Mesenchymal stem cell (in vitro differentiated cells and primary cell): Measurements from ENCODE around the gene ACADS.

Source experiments
- DNase-seq: peaks from one replicate; pipeline ENCODE4 v3.0.0-alpha.2; 2013
- H2AFZ ChIP-seq: one replicate; pipeline ENCODE4 v1.6.1; 2013; ENCODE audit warnings: low read depth, mild to moderate bottlenecking, control low read depth, inconsistent platforms, low read length, moderate library complexity
- H2AK5ac ChIP-seq: 2 replicates; pipeline ENCODE4 v1.6.1; 2013; ENCODE audit warnings: low read length, moderate library complexity, mild to moderate bottlenecking, inconsistent platforms; ENCODE audit not compliant: severe bottlenecking
- H2BK120ac ChIP-seq: one replicate; pipeline ENCODE4 v1.6.1; 2013; ENCODE audit warnings: low read depth, mild to moderate bottlenecking, inconsistent platforms, low read length, moderate library complexity
- H2BK12ac ChIP-seq, 2 experiments: one replicate each; pipeline ENCODE4 v1.6.1; 2013; ENCODE audit warnings: inconsistent platforms in 2 of 2, low read length in 2 of 2, mild to moderate bottlenecking in 2 of 2, moderate library complexity in 2 of 2, control low read depth in 1 of 2
- H2BK15ac ChIP-seq: one replicate; pipeline ENCODE4 v1.6.1; 2013; ENCODE audit warnings: mild to moderate bottlenecking, low read depth, inconsistent platforms; ENCODE audit not compliant: poor library complexity, severe bottlenecking
- H2BK5ac ChIP-seq: 2 replicates; pipeline ENCODE4 v1.6.1; 2013; ENCODE audit warnings: low read depth, mild to moderate bottlenecking, low read length, control low read depth, inconsistent platforms; ENCODE audit not compliant: poor library complexity, severe bottlenecking
- H3K14ac ChIP-seq, 2 experiments: one replicate each; pipeline ENCODE4 v1.6.1; 2013; ENCODE audit warnings: inconsistent platforms in 2 of 2, low read length in 2 of 2, control low read depth in 1 of 2, mild to moderate bottlenecking in 1 of 2, moderate library complexity in 1 of 2
- H3K18ac ChIP-seq, 2 experiments: one replicate each; pipeline ENCODE4 v1.6.1; 2013; ENCODE audit warnings: inconsistent platforms in 2 of 2, low read length in 2 of 2, control low read depth in 1 of 2, low read depth in 1 of 2, mild to moderate bottlenecking in 1 of 2
- H3K23ac ChIP-seq, 2 experiments: one replicate each; pipeline ENCODE4 v1.6.1; 2013; ENCODE audit warnings: inconsistent platforms in 2 of 2, low read length in 2 of 2, mild to moderate bottlenecking in 2 of 2, moderate library complexity in 2 of 2, control low read depth in 1 of 2
- H3K27ac ChIP-seq: 2 replicates; pipeline ENCODE4 v1.5.1; 2013; ENCODE audit warnings: mild to moderate bottlenecking, moderate library complexity, low read length, control low read depth, inconsistent platforms; ENCODE audit not compliant: poor library complexity, severe bottlenecking
- H3K27me3 ChIP-seq, 2 experiments: 2 replicates each; pipeline versions ENCODE4 v1.6.1 to v1.7.0; 2013; ENCODE audit warnings: low read length in 2 of 2, mild to moderate bottlenecking in 2 of 2, moderate library complexity in 2 of 2, control low read depth in 1 of 2, inconsistent platforms in 1 of 2; ENCODE audit not compliant: control insufficient read depth in 1 of 2, insufficient read depth in 1 of 2
- H3K36me3 ChIP-seq, 2 experiments: 2 replicates each; pipeline versions ENCODE4 v1.6.1 to v1.7.0; 2013; ENCODE audit warnings: low read length in 2 of 2, control low read depth in 1 of 2, inconsistent platforms in 1 of 2, low read depth in 1 of 2, mild to moderate bottlenecking in 1 of 2; ENCODE audit not compliant: insufficient read depth in 2 of 2, control insufficient read depth in 1 of 2
- H3K4ac ChIP-seq, 2 experiments: one replicate each; pipeline ENCODE4 v1.6.1; 2013; ENCODE audit warnings: inconsistent platforms in 2 of 2, low read length in 2 of 2, mild to moderate bottlenecking in 2 of 2, moderate library complexity in 2 of 2, control low read depth in 1 of 2, low read depth in 1 of 2
- H3K4me1 ChIP-seq: 2 replicates; pipeline ENCODE4 v1.6.1; 2013; ENCODE audit warnings: low read depth, low read length, control low read depth; ENCODE audit not compliant: control insufficient read depth, insufficient read depth
- H3K4me2 ChIP-seq: 2 replicates; pipeline ENCODE4 v1.6.1; 2013; ENCODE audit warnings: low read length, mild to moderate bottlenecking, inconsistent platforms; ENCODE audit not compliant: poor library complexity, severe bottlenecking
- H3K4me3 ChIP-seq, 2 experiments: 2 replicates each; pipeline versions ENCODE4 v1.5.1 to v1.7.0; 2013; ENCODE audit warnings: low read length in 2 of 2, mild to moderate bottlenecking in 2 of 2, control low read depth in 1 of 2, low read depth in 1 of 2; ENCODE audit not compliant: insufficient read depth in 1 of 2
- H3K79me1 ChIP-seq: replicated peaks from 2 replicates; pipeline ENCODE4 v1.6.1; 2013; ENCODE audit warnings: mild to moderate bottlenecking, control low read depth, low read length, inconsistent platforms; ENCODE audit not compliant: poor library complexity, severe bottlenecking
- H3K9ac ChIP-seq: 2 replicates; pipeline ENCODE4 v1.7.0; 2013; ENCODE audit warnings: mild to moderate bottlenecking, low read length, moderate library complexity
- H3K9me3 ChIP-seq: 2 replicates; pipeline ENCODE4 v1.7.0; 2013; ENCODE audit warnings: mild to moderate bottlenecking, low read length; ENCODE audit not compliant: control insufficient read depth
- H4K8ac ChIP-seq: one replicate; pipeline ENCODE4 v1.6.1; 2013; ENCODE audit warnings: inconsistent platforms, mild to moderate bottlenecking, low read length, moderate library complexity
- H4K91ac ChIP-seq: one replicate; pipeline ENCODE4 v1.6.1; 2013; ENCODE audit warnings: mild to moderate bottlenecking, low read length, inconsistent platforms
- WGBS: methylation state at CpG from one replicate; pipeline ENCODE4 v1.1.7; 2013; ENCODE audit warnings: mixed read lengths; 5-methylcytosine and 5-hydroxymethylcytosine counted together

Gene ACADS

GRCh38 chr12:120720987-120721801, 4.4 kb upstream of the ACADS start:
- Histone ChIP-seq H4K91ac (no peak overlapping the region), H3K27ac (no peak overlapping the region), H3K9me3 (no peaks in the 10 kb centered on the region), H2AK5ac (no peak overlapping the region), H3K23ac (no peak overlapping the region), H2BK120ac (no peak overlapping the region), H3K4ac (no peak overlapping the region), H3K9ac (peak overlapping the region; percentile 37), H3K4me2 (no peak overlapping the region), H4K8ac (no peak overlapping the region), H3K36me3 (peaks cover 53 to 75% of the 10 kb centered on the region in 2 experiments), H2BK5ac (no peak overlapping the region), H3K4me1 (peaks cover 21% of the 10 kb centered on the region), H3K18ac (no peak overlapping the region), H2BK12ac (no peak overlapping the region), H3K79me1 (peaks cover 24% of the 10 kb centered on the region), H3K4me3 (no peak overlapping the region), H2AFZ (no peak overlapping the region), H2BK15ac (no peak overlapping the region), H3K14ac (no peak overlapping the region), H3K27me3 (no peaks in the 10 kb centered on the region)
- WGBS = 97% methylated on average over 10 of the region's 10 CpGs
- DNase-seq = no peak

GRCh38 chr12:120721866-120722265, 3.8 kb upstream of the ACADS start:
- Histone ChIP-seq H3K79me1 (peaks cover 18% of the 10 kb centered on the region), H2BK15ac (no peak overlapping the region), H3K9ac (peak overlapping the region; percentile 37), H3K4me3 (no peak overlapping the region), H4K8ac (no peak overlapping the region), H3K18ac (no peak overlapping the region), H3K9me3 (no peaks in the 10 kb centered on the region), H2AK5ac (no peak overlapping the region), H3K4ac (no peak overlapping the region), H2BK12ac (no peak overlapping the region), H2BK5ac (no peak overlapping the region), H3K23ac (no peak overlapping the region), H3K36me3 (peaks cover 48 to 68% of the 10 kb centered on the region in 2 experiments), H4K91ac (no peak overlapping the region), H2BK120ac (no peak overlapping the region), H3K14ac (no peak overlapping the region), H3K4me1 (peaks cover 22% of the 10 kb centered on the region), H2AFZ (no peak overlapping the region), H3K4me2 (no peak overlapping the region), H3K27me3 (no peaks in the 10 kb centered on the region), H3K27ac (no peak overlapping the region)
- WGBS = over 99% methylated on average over 3 of the region's 3 CpGs
- no peak for DNase-seq

- no peak overlapping the region for H3K9ac ChIP-seq
- no peaks in the 10 kb centered on the region for H3K27me3 ChIP-seq
- whole genome bisulfite sequencing = no CpG with 5 or more reads among the region's 2 CpGs
- H2BK5ac ChIP-seq = no peak overlapping the region
- peaks cover 18% of the 10 kb centered on the region for H3K79me1 ChIP-seq
- no peak overlapping the region for H3K14ac ChIP-seq
- no peak overlapping the region for H2BK15ac ChIP-seq
- H4K91ac ChIP-seq = no peak overlapping the region
- no peak overlapping the region for H3K4ac ChIP-seq
- H3K9me3 ChIP-seq = no peaks in the 10 kb centered on the region
- no peak for DNase-seq
- H2BK12ac ChIP-seq = no peak overlapping the region
- H3K27ac ChIP-seq = no peak overlapping the region
- no peak overlapping the region for H3K4me2 ChIP-seq
- no peak overlapping the region for H2AFZ ChIP-seq
- H3K36me3 ChIP-seq = peaks cover 40 to 63% of the 10 kb centered on the region in 2 experiments
- H4K8ac ChIP-seq = no peak overlapping the region
- H2BK120ac ChIP-seq = no peak overlapping the region
- H3K18ac ChIP-seq = no peak overlapping the region
- H3K4me3 ChIP-seq = no peak overlapping the region
- H3K4me1 ChIP-seq = peaks cover 22% of the 10 kb centered on the region
- no peak overlapping the region for H3K23ac ChIP-seq
- no peak overlapping the region for H2AK5ac ChIP-seq
Measured at GRCh38 chr12:120722784-120723183, 2.8 kb upstream of the ACADS start.

GRCh38 chr12:120724720-120725119, 906 bp upstream of the ACADS start:
- no peak overlapping the region for H2BK12ac ChIP-seq
- WGBS = 83% methylated on average over 5 of the region's 5 CpGs
- H3K18ac ChIP-seq = no peak overlapping the region
- peak overlapping the region in 1 of 2 experiments; percentile 82 for H3K4me3 ChIP-seq
- no peak overlapping the region for H2AK5ac ChIP-seq
- no peak overlapping the region for H2BK120ac ChIP-seq
- H4K91ac ChIP-seq = no peak overlapping the region
- peak overlapping the region; percentile 86 for H3K9ac ChIP-seq
- no peak overlapping the region for H3K14ac ChIP-seq
- no peaks in the 10 kb centered on the region for H3K27me3 ChIP-seq
- H3K27ac ChIP-seq = no peak overlapping the region
- peaks cover 18% of the 10 kb centered on the region for H3K79me1 ChIP-seq
- H4K8ac ChIP-seq = no peak overlapping the region
- H3K36me3 ChIP-seq = peaks cover 33 to 53% of the 10 kb centered on the region in 2 experiments
- H3K4me2 ChIP-seq = no peak overlapping the region
- no peak overlapping the region for H2BK15ac ChIP-seq
- no peak overlapping the region for H2BK5ac ChIP-seq
- H2AFZ ChIP-seq = no peak overlapping the region
- DNase-seq = no peak
- no peaks in the 10 kb centered on the region for H3K9me3 ChIP-seq
- H3K23ac ChIP-seq = no peak overlapping the region
- H3K4ac ChIP-seq = no peak overlapping the region
- H3K4me1 ChIP-seq = peaks cover 17% of the 10 kb centered on the region
